K562 (cell line): ENCODE data around the gene GAD1. TPM values are rescaled to one million over a fixed set of nuclear protein-coding genes. Genes with fewer than 3 reads are reported as not detected.

Source experiments
- CCNT2 ChIP-seq: IDR thresholded peaks from 2 replicates; pipeline ENCODE4 v1.6.1; 2011; ENCODE audit warnings: borderline replicate concordance, low read depth, mild to moderate bottlenecking, moderate library complexity, mixed read lengths, low read length; ENCODE audit not compliant: insufficient read length; ENCODE audit errors: extremely low read depth
- CXXC5 ChIP-seq: fragments of 250-450 bp; sonication (Bioruptor Pico); IDR thresholded peaks from 2 replicates; pipeline ENCODE4 v1.8.0; 2022; ENCODE audit warnings: inconsistent platforms, mild to moderate bottlenecking, moderate library complexity
- GABPB1 ChIP-seq: sonication (generic); formaldehyde crosslinking; IDR thresholded peaks from 2 replicates; pipeline ENCODE4 v1.8.0; 2022; ENCODE audit warnings: mild to moderate bottlenecking, missing genetic modification reagents
- KLF16 ChIP-seq: IDR thresholded peaks from 2 replicates; pipeline ENCODE4 v1.6.1; 2016; ENCODE audit warnings: antibody characterized with exemption
- MTA1 ChIP-seq: fragments of 450-650 bp; IDR thresholded peaks from 2 replicates; pipeline ENCODE4 v1.6.1; 2017; ENCODE audit warnings: borderline replicate concordance
- NR2C1 ChIP-seq, 2 experiments: fragments of 450-650 bp; IDR thresholded peaks; 2 replicates each; pipeline ENCODE4 v1.6.1; 2017; ENCODE audit warnings: mild to moderate bottlenecking in 2 of 2, antibody characterized with exemption in 1 of 2, inconsistent platforms in 1 of 2, missing compliant biosample characterization in 1 of 2, missing genetic modification characterization in 1 of 2
- RAD21 ChIP-seq, 2 experiments: fragments of 250-450 bp in 1 of 2; fragments of 450-650 bp in 1 of 2; sonication (Bioruptor Pico) in 1 of 2; formaldehyde crosslinking in 1 of 2; IDR thresholded peaks in 1 of 2; conservative IDR thresholded peaks in 1 of 2; 2 replicates each; pipeline versions ENCODE4 v1.4.0 to v1.8.0; 2020 to 2022; ENCODE audit warnings: mild to moderate bottlenecking in 2 of 2, moderate library complexity in 1 of 2
- TGIF2 ChIP-seq: sonication (generic); formaldehyde crosslinking; IDR thresholded peaks from 2 replicates; pipeline ENCODE4 v1.8.1; 2022; ENCODE audit warnings: mild to moderate bottlenecking, missing genetic modification reagents, moderate library complexity
- ZKSCAN1 ChIP-seq: fragments of 150-350 bp; IDR thresholded peaks from 2 replicates; pipeline ENCODE4 v1.6.1; 2016; ENCODE audit warnings: low read depth, low read length
- polyA plus RNA-seq, 8 experiments: library from polyadenylated mRNA; depleted of rRNA in 4 of 8; stranded (reverse) in 5 of 8; unstranded in 3 of 8; fragments of >200 nt; fragmentation: Nextera tagmentation in 2 of 8; fragmentation: Illumina TruSeq in 1 of 8; extraction: Ambion mirVana in 2 of 8; extraction: Trizol in 1 of 8; gene quantifications; 2 replicates each; pipeline versions ENCODE4 v1.2.1 to v1.2.3, GENCODE V29; 2011 to 2014; ENCODE audit warnings: inconsistent platforms in 1 of 8, missing spikeins in 1 of 8
- total RNA-seq, 7 experiments: library from RNA; depleted of rRNA in 6 of 7; stranded (reverse); fragments of >200 nt in 6 of 7; fragmentation: Illumina TruSeq in 2 of 7; extraction: Trizol in 2 of 7; gene quantifications; 2 replicates each; pipeline versions ENCODE4 v1.2.1 to v1.2.3, GENCODE V29; 2011 to 2021; ENCODE audit warnings: low replicate concordance in 1 of 7
- TF ChIP-seq, protein P1 (sequence below), 2 experiments: fragments of 450-650 bp in 1 of 2; sonication (generic) in 1 of 2; formaldehyde crosslinking in 1 of 2; IDR thresholded peaks; 2 replicates each; pipeline versions ENCODE4 v1.7.1 to v1.9.0; 2016 to 2022; ENCODE audit warnings: inconsistent platforms in 1 of 2, mild to moderate bottlenecking in 1 of 2, missing genetic modification reagents in 1 of 2
- TF ChIP-seq, protein P2 (sequence below): fragments of 450-650 bp; IDR thresholded peaks from 2 replicates; pipeline ENCODE4 v1.7.1; 2018; ENCODE audit warnings: mild to moderate bottlenecking, low read depth; ENCODE audit not compliant: partially characterized antibody
- TF ChIP-seq, protein P3 (sequence below): fragments of 450-650 bp; formaldehyde crosslinking; conservative IDR thresholded peaks from 2 replicates; pipeline ENCODE4 v1.4.0; 2022; ENCODE audit warnings: mild to moderate bottlenecking, missing genetic modification characterization

The GAD1 gene
- total and polyA plus RNA-seq, 9 of the 15 experiments (the other 6 are each of a cell fraction or from before 2014, with no cell fraction given): 2.7 to 29.1 (median 15.7) TPM

DNA sequence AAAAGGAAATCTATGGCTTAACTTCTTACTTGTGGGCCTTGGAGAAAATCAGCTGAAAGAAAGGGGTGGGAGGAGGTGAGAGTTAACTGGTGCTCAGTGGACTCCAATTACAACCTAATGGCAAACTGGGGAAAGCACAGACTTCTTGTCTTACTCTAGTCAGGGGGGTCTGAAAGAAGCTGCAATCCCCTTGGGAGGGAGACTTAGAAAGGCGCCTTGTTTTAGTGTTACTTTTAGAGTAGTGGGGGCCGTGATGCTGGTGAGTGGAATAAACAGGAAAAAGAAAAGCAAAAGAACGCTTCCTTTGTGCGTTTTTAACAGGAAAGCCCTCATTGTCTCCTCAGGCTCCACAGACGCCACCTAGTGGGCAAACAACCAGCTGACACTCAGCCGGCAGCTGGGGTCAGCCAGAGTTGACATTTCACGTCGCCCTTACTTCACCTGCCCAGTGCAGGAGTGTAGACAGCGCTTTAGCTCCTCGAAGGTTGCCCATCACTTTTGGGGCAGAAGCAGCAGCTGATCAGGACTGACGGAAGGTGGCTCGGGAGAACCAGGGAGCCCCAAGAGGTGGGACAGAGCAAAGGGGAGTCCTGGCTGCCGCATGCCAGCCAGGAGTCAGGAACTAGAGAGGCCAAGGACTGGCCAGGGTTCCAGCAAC is 56.5 kb downstream of the GAD1 start (continued):
- TF ChIP-seq, protein P1, sequence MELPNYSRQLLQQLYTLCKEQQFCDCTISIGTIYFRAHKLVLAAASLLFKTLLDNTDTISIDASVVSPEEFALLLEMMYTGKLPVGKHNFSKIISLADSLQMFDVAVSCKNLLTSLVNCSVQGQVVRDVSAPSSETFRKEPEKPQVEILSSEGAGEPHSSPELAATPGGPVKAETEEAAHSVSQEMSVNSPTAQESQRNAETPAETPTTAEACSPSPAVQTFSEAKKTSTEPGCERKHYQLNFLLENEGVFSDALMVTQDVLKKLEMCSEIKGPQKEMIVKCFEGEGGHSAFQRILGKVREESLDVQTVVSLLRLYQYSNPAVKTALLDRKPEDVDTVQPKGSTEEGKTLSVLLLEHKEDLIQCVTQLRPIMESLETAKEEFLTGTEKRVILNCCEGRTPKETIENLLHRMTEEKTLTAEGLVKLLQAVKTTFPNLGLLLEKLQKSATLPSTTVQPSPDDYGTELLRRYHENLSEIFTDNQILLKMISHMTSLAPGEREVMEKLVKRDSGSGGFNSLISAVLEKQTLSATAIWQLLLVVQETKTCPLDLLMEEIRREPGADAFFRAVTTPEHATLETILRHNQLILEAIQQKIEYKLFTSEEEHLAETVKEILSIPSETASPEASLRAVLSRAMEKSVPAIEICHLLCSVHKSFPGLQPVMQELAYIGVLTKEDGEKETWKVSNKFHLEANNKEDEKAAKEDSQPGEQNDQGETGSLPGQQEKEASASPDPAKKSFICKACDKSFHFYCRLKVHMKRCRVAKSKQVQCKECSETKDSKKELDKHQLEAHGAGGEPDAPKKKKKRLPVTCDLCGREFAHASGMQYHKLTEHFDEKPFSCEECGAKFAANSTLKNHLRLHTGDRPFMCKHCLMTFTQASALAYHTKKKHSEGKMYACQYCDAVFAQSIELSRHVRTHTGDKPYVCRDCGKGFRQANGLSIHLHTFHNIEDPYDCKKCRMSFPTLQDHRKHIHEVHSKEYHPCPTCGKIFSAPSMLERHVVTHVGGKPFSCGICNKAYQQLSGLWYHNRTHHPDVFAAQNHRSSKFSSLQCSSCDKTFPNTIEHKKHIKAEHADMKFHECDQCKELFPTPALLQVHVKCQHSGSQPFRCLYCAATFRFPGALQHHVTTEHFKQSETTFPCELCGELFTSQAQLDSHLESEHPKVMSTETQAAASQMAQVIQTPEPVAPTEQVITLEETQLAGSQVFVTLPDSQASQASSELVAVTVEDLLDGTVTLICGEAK (IDR thresholded peaks at IDR 0.05): 0 out of 2 replicates have a peak, but pooled peaks have one; percentile 38
- TF ChIP-seq, protein P1 (CRISPR knock-in tag; IDR thresholded peaks at IDR 0.05): no peak
- TF ChIP-seq KLF16: peak; percentile 66; the same call in 1 of the 2 replicates
- TF ChIP-seq, protein P2, sequence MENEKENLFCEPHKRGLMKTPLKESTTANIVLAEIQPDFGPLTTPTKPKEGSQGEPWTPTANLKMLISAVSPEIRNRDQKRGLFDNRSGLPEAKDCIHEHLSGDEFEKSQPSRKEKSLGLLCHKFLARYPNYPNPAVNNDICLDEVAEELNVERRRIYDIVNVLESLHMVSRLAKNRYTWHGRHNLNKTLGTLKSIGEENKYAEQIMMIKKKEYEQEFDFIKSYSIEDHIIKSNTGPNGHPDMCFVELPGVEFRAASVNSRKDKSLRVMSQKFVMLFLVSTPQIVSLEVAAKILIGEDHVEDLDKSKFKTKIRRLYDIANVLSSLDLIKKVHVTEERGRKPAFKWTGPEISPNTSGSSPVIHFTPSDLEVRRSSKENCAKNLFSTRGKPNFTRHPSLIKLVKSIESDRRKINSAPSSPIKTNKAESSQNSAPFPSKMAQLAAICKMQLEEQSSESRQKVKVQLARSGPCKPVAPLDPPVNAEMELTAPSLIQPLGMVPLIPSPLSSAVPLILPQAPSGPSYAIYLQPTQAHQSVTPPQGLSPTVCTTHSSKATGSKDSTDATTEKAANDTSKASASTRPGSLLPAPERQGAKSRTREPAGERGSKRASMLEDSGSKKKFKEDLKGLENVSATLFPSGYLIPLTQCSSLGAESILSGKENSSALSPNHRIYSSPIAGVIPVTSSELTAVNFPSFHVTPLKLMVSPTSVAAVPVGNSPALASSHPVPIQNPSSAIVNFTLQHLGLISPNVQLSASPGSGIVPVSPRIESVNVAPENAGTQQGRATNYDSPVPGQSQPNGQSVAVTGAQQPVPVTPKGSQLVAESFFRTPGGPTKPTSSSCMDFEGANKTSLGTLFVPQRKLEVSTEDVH: peak; percentile 32
- TF ChIP-seq TGIF2: no peak
- TF ChIP-seq GABPB1 (CRISPR knock-in tag): 0 out of 2 replicates have a peak, but pooled peaks have one; percentile 15
- no peak for TF ChIP-seq CCNT2
- peak; percentile 47; the same call in 1 of the 2 replicates for TF ChIP-seq ZKSCAN1
- TF ChIP-seq CXXC5 (CRISPR knock-in tag): peak; percentile 59
- peak; percentile 72 to 86 for TF ChIP-seq RAD21 (CRISPR knock-in tag; conservative IDR thresholded peaks at IDR 0.05 in 1 of 2, IDR thresholded peaks at IDR 0.05 in 1 of 2)
- TF ChIP-seq MTA1: no peak
- peak; percentile 29; the same call in 1 of the 2 replicates for TF ChIP-seq NR2C1 (IDR thresholded peaks at IDR 0.05)
- no peak for TF ChIP-seq NR2C1 (tag; IDR thresholded peaks at IDR 0.05)
- TF ChIP-seq, protein P3, sequence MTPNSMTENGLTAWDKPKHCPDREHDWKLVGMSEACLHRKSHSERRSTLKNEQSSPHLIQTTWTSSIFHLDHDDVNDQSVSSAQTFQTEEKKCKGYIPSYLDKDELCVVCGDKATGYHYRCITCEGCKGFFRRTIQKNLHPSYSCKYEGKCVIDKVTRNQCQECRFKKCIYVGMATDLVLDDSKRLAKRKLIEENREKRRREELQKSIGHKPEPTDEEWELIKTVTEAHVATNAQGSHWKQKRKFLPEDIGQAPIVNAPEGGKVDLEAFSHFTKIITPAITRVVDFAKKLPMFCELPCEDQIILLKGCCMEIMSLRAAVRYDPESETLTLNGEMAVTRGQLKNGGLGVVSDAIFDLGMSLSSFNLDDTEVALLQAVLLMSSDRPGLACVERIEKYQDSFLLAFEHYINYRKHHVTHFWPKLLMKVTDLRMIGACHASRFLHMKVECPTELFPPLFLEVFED (CRISPR knock-in tag): peak; percentile 74; the same call in 1 of the 2 replicates
